Bone marrow (tissue), 2 donors: ENCODE data around the gene PTPRU.
A peak's percentile ranks its signal among the peaks of the same experiment; 100 is the strongest.

Source experiments
- DNase-seq, 2 donors: peaks; one replicate each; lab custom pipeline; 2025; lab: John Stamatoyannopoulos, UW

PTPRU gene

GRCh38 chr1:29245876-29246275 lies 9.6 kb downstream of the PTPRU start:
- no peak for DNase-seq

- no peak for DNase-seq
Measured at GRCh38 chr1:29247044-29247443, 10.7 kb downstream of the PTPRU start.

- DNase-seq: no peak
Measured at GRCh38 chr1:29247571-29248273, 11.4 kb downstream of the PTPRU start.

- no peak for DNase-seq
Measured at GRCh38 chr1:29248409-29248808, 12.1 kb downstream of the PTPRU start.

- no peak for DNase-seq
Measured at GRCh38 chr1:29249170-29249691, 12.9 kb downstream of the PTPRU start.

GRCh38 chr1:29249951-29250581 lies 13.7 kb downstream of the PTPRU start:
- DNase-seq: no peak

DNA sequence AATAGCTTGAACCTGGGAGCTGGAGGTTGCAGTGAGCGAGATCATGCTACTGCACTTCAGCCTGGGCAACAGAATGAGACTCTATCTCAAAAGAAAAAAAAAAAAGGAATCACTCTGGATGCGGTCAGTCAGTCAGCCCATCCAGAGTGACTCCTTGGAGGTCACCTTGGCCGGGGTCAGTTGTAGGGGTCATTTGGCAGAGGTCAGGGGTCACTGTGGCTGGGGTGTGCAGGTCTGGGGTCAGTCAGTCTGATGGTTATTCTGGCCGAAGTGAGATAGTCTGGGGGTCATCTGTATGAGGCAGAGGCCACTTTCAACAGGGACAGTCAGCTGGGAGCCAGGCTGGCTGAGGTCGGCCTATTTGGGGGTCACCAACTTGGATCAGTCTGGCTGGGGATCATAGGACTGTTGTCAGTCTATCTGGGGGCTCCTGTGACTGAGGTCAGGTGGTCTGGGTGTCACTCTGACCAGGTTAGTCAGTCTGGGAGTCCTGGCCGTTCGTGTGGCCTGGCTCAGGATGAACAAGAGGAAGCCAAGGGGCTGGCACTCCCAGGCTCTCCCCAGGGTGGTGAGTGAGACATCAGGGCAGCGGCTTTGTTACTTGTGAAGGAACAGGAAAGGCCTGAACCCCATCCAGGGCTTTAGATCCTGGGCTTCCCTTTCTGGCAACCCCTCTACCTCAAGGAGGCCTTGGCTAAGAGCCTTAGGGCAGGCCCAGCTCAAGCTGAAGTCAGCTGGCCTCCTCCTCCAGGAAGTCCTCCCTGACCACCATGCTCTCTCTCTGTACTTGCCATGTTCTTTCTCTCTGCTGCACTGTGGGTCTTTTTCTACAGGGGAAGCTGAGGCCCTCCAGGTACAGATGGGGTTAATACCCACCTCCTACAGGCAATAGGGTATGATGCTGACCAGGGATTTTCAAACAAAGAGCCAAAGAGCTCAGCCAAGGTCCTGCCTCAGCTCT lies 15.1 kb downstream of the PTPRU start:
- no peak for DNase-seq

DNA sequence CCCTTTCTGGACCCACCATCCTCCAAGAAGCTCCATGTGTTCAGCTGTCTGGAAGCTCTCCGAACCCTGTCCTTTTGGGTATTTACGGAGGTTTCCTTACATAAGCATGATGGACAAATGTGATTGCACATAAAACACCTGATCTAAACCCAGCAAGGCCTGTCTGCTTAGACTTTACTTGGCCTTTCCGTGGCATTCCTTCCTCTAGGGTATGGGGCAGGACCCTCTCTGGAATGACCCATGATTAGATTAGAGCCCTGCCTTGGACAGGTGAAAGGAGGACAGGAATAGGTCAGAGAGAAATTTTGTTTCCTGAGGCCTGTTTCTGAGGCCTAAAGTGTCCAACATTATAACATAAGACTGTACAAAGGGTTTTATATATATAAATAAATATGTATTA lies 16.9 kb downstream of the PTPRU start:
- DNase-seq: no peak

DNA sequence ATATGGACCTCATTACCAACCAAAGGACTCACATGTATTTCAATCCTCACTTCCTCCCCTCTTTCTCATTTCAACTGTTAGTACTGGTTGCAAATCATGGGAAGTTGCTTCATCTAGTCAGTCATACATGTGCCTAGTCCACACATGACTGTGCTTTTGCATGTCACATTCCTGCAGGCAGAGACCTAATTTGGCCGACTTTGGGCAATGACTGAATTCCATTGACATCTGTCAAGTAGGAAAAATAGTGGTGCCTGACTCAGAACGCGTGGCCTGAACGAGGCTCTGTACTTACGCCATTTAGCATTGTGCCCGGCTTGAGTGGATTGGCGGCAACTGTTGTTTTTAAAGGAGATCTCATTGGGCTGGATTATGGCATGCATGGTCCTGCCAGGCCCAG lies 18.0 kb downstream of the PTPRU start:
- no peak for DNase-seq

GRCh38 chr1:29255134-29255666 lies 18.9 kb downstream of the PTPRU start:
- no peak for DNase-seq

DNA sequence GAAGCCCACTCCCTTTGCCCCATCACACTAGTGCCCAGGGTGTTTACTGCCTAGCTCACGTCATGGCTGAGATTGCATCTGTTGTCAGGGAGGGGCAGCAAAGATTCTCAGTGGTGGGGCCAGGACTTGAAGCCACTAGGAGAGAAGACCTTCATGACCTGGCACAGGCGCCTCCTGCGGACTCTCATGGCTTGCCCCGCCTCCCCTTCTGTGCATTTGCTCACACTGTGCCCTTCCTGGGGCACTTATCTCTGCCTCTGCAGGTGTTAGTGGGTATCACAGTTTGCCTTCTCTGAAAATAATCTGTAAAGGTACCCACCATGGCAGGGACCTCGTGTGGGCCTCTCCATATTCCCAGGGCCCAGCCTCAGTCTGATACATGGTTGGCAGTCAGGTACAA lies 20.1 kb downstream of the PTPRU start:
- DNase-seq: no peak

- no peak for DNase-seq
Measured at GRCh38 chr1:29256979-29257804, 20.9 kb downstream of the PTPRU start.

DNA sequence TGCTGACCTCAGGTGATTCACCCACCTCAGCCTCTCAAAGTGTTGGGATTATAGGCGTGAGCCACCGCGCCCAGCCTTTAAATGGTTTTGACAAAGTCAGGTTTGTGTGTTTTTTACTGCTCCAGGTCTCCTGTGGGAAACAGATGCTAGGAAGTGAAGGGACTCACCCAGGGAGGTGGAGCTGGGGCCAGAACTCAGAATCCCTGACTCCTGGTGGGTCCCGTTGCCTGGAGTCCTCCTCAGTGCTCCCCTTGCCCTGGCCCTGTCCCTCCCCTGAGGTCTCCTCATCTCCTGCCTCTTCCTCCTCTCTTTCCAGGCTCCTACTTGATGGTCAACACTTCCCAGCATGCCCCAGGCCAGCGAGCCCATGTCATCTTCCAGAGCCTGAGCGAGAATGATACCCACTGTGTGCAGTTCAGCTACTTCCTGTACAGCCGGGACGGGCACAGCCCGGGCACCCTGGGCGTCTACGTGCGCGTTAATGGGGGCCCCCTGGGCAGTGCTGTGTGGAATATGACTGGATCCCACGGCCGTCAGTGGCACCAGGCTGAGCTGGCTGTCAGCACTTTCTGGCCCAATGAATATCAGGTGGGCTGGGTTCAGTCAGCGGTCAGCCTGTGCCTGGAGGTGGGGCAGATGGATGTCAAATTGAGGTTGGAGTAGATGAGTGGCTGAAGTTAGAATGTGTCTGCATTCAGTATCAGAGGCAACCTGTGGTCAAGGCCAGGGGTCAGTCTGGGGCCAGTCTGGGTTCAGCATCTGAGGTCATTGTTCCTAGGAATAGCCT lies 22.1 kb downstream of the PTPRU start:
- no peak for DNase-seq

- DNase-seq: no peak
Measured at GRCh38 chr1:29258976-29259801, 22.9 kb downstream of the PTPRU start.

DNA sequence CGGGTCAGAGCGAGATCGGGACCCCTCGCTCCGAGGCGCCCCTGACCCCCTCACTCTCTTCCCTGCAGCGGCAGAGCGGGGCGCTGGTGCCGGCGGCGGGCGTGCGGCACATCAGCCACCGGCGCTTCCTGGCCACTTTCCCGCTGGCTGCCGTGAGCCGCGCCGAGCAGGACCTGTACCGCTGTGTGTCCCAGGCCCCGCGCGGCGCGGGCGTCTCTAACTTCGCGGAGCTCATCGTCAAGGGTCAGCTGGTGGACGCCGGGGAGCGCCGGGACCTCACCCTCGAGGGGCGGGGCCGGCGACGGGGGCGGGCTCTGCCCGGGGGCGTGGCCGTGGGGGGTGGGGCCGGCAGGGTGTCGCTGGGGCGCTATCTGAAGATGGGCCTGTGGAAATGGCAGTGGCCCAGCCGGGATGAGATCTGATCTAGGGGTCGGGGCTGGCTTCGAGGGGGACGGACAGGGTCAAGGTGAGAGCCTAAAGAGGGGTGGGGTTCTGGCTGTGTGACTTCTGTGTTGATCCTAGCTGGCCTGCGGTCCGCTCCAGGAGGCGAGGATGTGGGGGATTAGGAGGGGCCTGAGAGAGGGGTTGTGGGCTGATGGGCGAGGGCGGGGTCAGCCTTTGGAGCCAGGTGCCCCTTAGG lies 23.6 kb downstream of the PTPRU start:
- peak in 1 of 2 donors; percentile 11 for DNase-seq

DNA sequence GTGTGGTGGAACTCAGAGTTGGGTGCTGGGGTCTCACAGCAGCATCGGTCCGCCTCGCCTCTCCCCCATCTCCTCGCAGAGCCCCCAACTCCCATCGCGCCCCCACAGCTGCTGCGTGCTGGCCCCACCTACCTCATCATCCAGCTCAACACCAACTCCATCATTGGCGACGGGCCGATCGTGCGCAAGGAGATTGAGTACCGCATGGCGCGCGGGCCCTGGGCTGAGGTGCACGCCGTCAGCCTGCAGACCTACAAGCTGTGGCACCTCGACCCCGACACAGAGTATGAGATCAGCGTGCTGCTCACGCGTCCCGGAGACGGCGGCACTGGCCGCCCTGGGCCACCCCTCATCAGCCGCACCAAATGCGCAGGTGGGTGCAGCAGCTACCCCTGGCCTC lies 24.2 kb downstream of the PTPRU start:
- DNase-seq: no peak

DNA sequence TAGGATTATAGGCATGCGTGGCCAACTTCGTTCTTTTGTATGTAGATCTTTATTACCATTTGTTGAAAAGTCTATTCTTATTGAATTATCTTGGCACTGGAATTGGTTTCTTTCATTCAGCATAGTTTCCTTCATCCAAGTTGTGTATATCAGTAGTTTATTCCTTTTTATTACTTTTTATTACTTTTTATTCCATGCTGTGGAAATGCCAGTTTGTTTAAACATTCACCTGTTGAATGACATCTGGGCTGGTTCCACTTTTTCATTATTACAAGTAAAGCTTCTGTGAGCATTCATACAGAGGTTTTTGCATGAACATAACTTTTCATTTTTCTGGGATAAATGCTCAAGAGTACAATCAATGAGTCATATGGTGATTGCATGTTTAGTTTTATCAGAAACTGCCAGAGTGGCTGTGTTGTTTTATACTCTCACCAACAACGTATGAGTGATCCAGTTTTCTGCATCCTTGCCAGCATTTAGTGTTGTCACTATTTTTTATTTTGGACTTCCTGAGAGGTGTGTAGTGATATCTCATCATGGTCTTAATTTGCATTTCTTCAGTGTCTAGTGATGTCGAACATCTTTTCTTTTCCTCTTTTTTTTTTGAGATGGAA lies 28.6 kb downstream of the PTPRU start:
- DNase-seq: no peak

- no peak for DNase-seq
Measured at GRCh38 chr1:29266912-29267311, 30.6 kb downstream of the PTPRU start.
